Astrocyte (in vitro differentiated cells and primary cell): ENCODE results near the gene GNB1L. TPM values are rescaled to one million over a fixed set of nuclear protein-coding genes. Genes with fewer than 3 reads are reported as not detected.

ENCODE experiments used
- DNase-seq: peaks from one replicate; pipeline ENCODE4 v3.0.0-alpha.2; 2010; ENCODE audit warnings: low read depth
- FAIRE-seq: peaks from 2 replicates; lab custom pipeline; 2011; peaks lifted over from hg19 to GRCh38; lab: Jason Lieb, UNC
- H2AFZ ChIP-seq: 2 replicates; pipeline ENCODE4 v1.6.0; 2012; ENCODE audit warnings: low read depth, low read length, inconsistent platforms
- H3K27ac ChIP-seq: 2 replicates; pipeline ENCODE4 v1.5.1; 2011; ENCODE audit warnings: low read depth, low read length, inconsistent platforms
- H3K27me3 ChIP-seq: 2 replicates; pipeline ENCODE4 v1.6.0; 2011; ENCODE audit warnings: low read length, inconsistent platforms; ENCODE audit not compliant: insufficient read depth
- H3K36me3 ChIP-seq: 2 replicates; pipeline ENCODE4 v1.5.1; 2011; ENCODE audit warnings: low read length, inconsistent platforms; ENCODE audit not compliant: insufficient read depth
- H3K4me1 ChIP-seq: 2 replicates; pipeline ENCODE4 v1.5.1; 2011; ENCODE audit warnings: low read length, inconsistent platforms; ENCODE audit not compliant: insufficient read depth
- H3K4me2 ChIP-seq: 2 replicates; pipeline ENCODE4 v1.6.0; 2012; ENCODE audit warnings: low read length, inconsistent platforms
- H3K4me3 ChIP-seq: 2 replicates; pipeline ENCODE4 v1.5.1; 2011; ENCODE audit warnings: low read depth, mild to moderate bottlenecking, low read length, inconsistent platforms; ENCODE audit not compliant: insufficient read depth
- H3K79me2 ChIP-seq: 2 replicates; pipeline ENCODE4 v1.6.0; 2012; ENCODE audit warnings: mild to moderate bottlenecking, low read length, inconsistent platforms; ENCODE audit not compliant: insufficient read depth
- H3K9ac ChIP-seq: 2 replicates; pipeline ENCODE4 v1.6.0; 2012; ENCODE audit warnings: mild to moderate bottlenecking, low read length, inconsistent platforms
- H3K9me3 ChIP-seq: 2 replicates; pipeline ENCODE4 v1.5.1; 2012; ENCODE audit warnings: low read depth, mild to moderate bottlenecking, low read length, inconsistent platforms; ENCODE audit not compliant: insufficient read depth
- H4K20me1 ChIP-seq: 2 replicates; pipeline ENCODE4 v1.6.0; 2012; ENCODE audit warnings: low read length, inconsistent platforms; ENCODE audit not compliant: insufficient read depth
- H3K27ac Mint-ChIP-seq: one replicate; pipeline ENCODE4 v1.8.0; 2021; ENCODE audit warnings: mild to moderate bottlenecking, mixed read lengths; ENCODE audit not compliant: unreplicated experiment
- H3K27me3 Mint-ChIP-seq: one replicate; pipeline ENCODE4 v1.8.0; 2021; ENCODE audit warnings: low read depth, mixed read lengths; ENCODE audit not compliant: unreplicated experiment
- H3K36me3 Mint-ChIP-seq: one replicate; pipeline ENCODE4 v1.8.0; 2021; ENCODE audit warnings: low read depth, mixed read lengths; ENCODE audit not compliant: unreplicated experiment
- H3K4me1 Mint-ChIP-seq: one replicate; pipeline ENCODE4 v1.8.0; 2021; ENCODE audit warnings: low read depth, mixed read lengths; ENCODE audit not compliant: unreplicated experiment
- H3K4me3 Mint-ChIP-seq: one replicate; pipeline ENCODE4 v1.8.0; 2021; ENCODE audit warnings: mild to moderate bottlenecking, moderate library complexity, mixed read lengths; ENCODE audit not compliant: unreplicated experiment
- H3K9me3 Mint-ChIP-seq: one replicate; pipeline ENCODE4 v1.8.0; 2021; ENCODE audit warnings: mild to moderate bottlenecking, mixed read lengths; ENCODE audit not compliant: unreplicated experiment
- EZH2 ChIP-seq: IDR thresholded peaks from 2 replicates; pipeline ENCODE4 v1.6.1; 2012; ENCODE audit warnings: mild to moderate bottlenecking, low read length, inconsistent platforms; ENCODE audit not compliant: insufficient read depth
- total RNA-seq: library from RNA; stranded (reverse); gene quantifications from 2 replicates; pipeline ENCODE4 v1.2.1, GENCODE V29; 2021
- TF ChIP-seq, protein P1 (sequence below): IDR thresholded peaks from 2 replicates; pipeline ENCODE4 v1.5.1; 2011; ENCODE audit warnings: low read depth, mild to moderate bottlenecking, inconsistent platforms, low read length, moderate library complexity; ENCODE audit not compliant: insufficient read depth

The GNB1L gene
- total RNA-seq, 1 donor from 2014 or later: 14.3 TPM

DNA sequence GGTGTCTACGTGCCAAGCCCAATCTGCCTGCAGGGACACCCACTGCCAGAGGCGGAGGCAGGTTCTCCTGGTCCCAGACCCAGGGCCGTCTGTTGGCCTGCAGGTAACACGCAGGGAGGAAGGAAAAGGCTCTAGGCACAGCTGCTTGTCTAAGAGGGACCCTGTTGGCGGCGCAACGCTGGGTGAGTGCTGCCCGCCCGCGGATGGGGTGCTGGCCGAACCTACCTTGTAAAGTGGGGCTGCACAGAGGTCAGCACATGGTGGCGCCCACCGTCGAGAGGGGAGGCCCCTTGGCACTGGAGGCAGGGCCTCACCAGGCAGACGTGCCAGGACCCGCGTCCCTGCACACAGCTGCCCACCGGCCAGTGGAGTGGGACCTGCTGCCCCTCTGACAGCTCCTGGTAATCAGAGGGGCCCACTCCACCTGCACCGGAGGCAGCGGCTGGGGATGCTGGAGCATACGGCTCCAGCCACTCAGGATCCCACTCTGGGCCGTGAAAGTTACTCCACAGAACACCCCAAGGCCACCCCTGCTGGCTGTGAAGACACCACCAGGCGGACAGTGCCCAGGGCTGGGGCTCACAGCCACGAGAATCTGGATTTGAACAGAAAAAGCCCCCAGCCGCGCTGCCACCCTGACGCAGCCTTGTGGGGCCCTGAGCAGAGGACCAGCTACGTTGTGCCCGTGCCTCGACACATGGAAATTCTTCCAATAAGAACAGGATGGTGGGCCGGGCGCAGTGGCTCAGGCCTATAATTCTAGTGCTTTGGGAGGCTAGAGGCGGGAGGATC is 70.1 kb downstream of the GNB1L start:
- H3K4me2 ChIP-seq: no peak overlapping the region
- peaks cover 1% of the 10 kb centered on the region for H3K9me3 Mint-ChIP-seq
- H3K27ac Mint-ChIP-seq: no peak overlapping the region
- no peak for TF ChIP-seq EZH2
- TF ChIP-seq, protein P1, sequence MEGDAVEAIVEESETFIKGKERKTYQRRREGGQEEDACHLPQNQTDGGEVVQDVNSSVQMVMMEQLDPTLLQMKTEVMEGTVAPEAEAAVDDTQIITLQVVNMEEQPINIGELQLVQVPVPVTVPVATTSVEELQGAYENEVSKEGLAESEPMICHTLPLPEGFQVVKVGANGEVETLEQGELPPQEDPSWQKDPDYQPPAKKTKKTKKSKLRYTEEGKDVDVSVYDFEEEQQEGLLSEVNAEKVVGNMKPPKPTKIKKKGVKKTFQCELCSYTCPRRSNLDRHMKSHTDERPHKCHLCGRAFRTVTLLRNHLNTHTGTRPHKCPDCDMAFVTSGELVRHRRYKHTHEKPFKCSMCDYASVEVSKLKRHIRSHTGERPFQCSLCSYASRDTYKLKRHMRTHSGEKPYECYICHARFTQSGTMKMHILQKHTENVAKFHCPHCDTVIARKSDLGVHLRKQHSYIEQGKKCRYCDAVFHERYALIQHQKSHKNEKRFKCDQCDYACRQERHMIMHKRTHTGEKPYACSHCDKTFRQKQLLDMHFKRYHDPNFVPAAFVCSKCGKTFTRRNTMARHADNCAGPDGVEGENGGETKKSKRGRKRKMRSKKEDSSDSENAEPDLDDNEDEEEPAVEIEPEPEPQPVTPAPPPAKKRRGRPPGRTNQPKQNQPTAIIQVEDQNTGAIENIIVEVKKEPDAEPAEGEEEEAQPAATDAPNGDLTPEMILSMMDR: no peak
- H4K20me1 ChIP-seq: no peaks in the 10 kb centered on the region
- peaks cover 3% of the 10 kb centered on the region for H3K9me3 ChIP-seq
- H3K36me3 ChIP-seq: no peaks in the 10 kb centered on the region
- peaks cover 6% of the 10 kb centered on the region for H3K4me1 Mint-ChIP-seq
- H3K27me3 Mint-ChIP-seq: peaks cover 9% of the 10 kb centered on the region
- H3K79me2 ChIP-seq: no peaks in the 10 kb centered on the region
- H2AFZ ChIP-seq: no peak overlapping the region
- H3K36me3 Mint-ChIP-seq: peaks cover 15% of the 10 kb centered on the region
- peaks cover 11% of the 10 kb centered on the region for H3K27me3 ChIP-seq
- H3K4me1 ChIP-seq: no peaks in the 10 kb centered on the region
- H3K9ac ChIP-seq: no peak overlapping the region
- DNase-seq (no peak), FAIRE-seq (no peak)
- H3K27ac ChIP-seq: no peak overlapping the region
- no peak overlapping the region for H3K4me3 Mint-ChIP-seq
- H3K4me3 ChIP-seq: no peak overlapping the region

DNA sequence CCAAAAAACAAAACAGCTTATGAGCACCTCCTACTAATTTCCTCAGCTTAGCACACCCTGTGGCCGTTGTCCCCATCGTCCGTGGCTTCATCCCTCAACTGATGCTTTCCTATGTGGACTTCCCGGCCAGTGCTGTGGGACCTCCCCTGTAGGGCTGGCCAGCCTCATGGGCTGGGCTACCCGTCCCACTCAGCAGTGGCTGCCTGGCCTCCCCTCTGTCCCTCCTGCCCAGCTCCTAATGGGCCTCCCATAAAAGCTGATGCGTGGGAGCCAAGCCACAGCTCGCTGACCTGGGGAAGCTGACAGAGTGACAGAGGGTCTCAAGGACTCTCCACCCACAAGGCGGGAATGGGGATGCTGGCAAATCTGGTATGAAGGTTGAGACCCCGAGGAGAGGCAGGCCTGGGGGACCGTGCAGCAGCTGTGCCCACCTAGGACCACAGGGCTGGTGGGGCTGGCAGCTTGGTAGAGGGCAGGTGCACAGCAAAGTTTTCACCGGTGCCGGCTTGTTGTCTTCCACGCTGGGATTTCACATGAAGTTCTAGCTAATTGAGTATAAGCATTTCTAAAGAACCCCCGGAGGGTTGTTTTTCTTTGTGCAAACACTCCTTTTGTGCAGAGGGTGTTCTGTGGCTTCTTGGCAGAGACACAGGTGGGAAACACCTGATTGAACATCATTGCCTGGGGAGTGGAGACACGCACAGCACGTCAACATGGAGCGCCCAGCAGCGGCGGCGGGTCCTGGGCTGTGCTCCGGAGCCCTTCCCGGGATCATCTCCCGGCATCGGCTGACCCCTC is 70.9 kb downstream of the GNB1L start:
- H2AFZ ChIP-seq: no peak overlapping the region
- Mint-ChIP-seq H3K27me3 (peaks cover 15% of the 10 kb centered on the region), H3K36me3 (peaks cover 15% of the 10 kb centered on the region), H3K4me3 (no peak overlapping the region), H3K27ac (no peak overlapping the region), H3K4me1 (peaks cover 6% of the 10 kb centered on the region), H3K9me3 (peaks cover 1% of the 10 kb centered on the region)
- FAIRE-seq (no peak), DNase-seq (no peak)
- H3K27ac ChIP-seq: no peak overlapping the region
- H3K79me2 ChIP-seq: no peaks in the 10 kb centered on the region
- no peak overlapping the region for H3K9ac ChIP-seq
- H3K36me3 ChIP-seq: no peaks in the 10 kb centered on the region
- H3K9me3 ChIP-seq: peaks cover 3% of the 10 kb centered on the region
- H3K4me1 ChIP-seq: no peaks in the 10 kb centered on the region
- TF ChIP-seq, protein P1: no peak
- no peak for TF ChIP-seq EZH2
- no peak overlapping the region for H3K4me3 ChIP-seq
- H3K27me3 ChIP-seq: peaks cover 18% of the 10 kb centered on the region
- H3K4me2 ChIP-seq: no peak overlapping the region
- no peaks in the 10 kb centered on the region for H4K20me1 ChIP-seq
